ENCODE measurements around the gene FAAP100. TPM values are rescaled to one million over a fixed set of nuclear protein-coding genes. Genes with fewer than 3 reads are reported as not detected.

The FAAP100 gene
- total RNA-seq, 4 donors from 2014 or later = 3.5 to 31.2 (median 17.3) TPM

GRCh38 chr17:81570964-81571363 is 18.8 kb upstream of the FAAP100 start:
- H3K9me3 ChIP-seq = no peaks in the 10 kb centered on the region
- no peaks in the 10 kb centered on the region for H3K36me3 ChIP-seq

GRCh38 chr17:81569986-81570514 is 17.9 kb upstream of the FAAP100 start:
- no peaks in the 10 kb centered on the region for H3K9me3 ChIP-seq
- no peaks in the 10 kb centered on the region for H3K27me3 ChIP-seq
- H3K36me3 ChIP-seq = no peaks in the 10 kb centered on the region
- TF ChIP-seq, protein P1, sequence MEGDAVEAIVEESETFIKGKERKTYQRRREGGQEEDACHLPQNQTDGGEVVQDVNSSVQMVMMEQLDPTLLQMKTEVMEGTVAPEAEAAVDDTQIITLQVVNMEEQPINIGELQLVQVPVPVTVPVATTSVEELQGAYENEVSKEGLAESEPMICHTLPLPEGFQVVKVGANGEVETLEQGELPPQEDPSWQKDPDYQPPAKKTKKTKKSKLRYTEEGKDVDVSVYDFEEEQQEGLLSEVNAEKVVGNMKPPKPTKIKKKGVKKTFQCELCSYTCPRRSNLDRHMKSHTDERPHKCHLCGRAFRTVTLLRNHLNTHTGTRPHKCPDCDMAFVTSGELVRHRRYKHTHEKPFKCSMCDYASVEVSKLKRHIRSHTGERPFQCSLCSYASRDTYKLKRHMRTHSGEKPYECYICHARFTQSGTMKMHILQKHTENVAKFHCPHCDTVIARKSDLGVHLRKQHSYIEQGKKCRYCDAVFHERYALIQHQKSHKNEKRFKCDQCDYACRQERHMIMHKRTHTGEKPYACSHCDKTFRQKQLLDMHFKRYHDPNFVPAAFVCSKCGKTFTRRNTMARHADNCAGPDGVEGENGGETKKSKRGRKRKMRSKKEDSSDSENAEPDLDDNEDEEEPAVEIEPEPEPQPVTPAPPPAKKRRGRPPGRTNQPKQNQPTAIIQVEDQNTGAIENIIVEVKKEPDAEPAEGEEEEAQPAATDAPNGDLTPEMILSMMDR (IDR thresholded peaks at IDR 0.05) = no peak
- no peak for TF ChIP-seq POLR2A (IDR thresholded peaks at IDR 0.05)
- no peak overlapping the region for H3K27ac ChIP-seq
- H3K4me1 ChIP-seq = peaks cover 17 to 20% of the 10 kb centered on the region in 2 donors
- intact Hi-C loops (cut with DNase I; ENCODE audit: low total_unique reads) = no loop called here
- H3K4me3 ChIP-seq = no peak overlapping the region
- DNase-seq = no peak

More at GRCh38 chr17:81570964-81571363, 18.8 kb upstream of the FAAP100 start:
- TF ChIP-seq POLR2A (IDR thresholded peaks at IDR 0.05) = no peak
- TF ChIP-seq, protein P1 (IDR thresholded peaks at IDR 0.05) = no peak
- H3K4me3 ChIP-seq = no peak overlapping the region
- intact Hi-C loops (cut with DNase I; ENCODE audit: low total_unique reads) = no loop called here
- no peak for DNase-seq
- peaks cover 11% of the 10 kb centered on the region in 2 donors for H3K4me1 ChIP-seq
- H3K27me3 ChIP-seq = no peaks in the 10 kb centered on the region
- no peak overlapping the region for H3K27ac ChIP-seq

GRCh38 chr17:81568416-81568815 is 16.3 kb upstream of the FAAP100 start:
- DNase-seq = no peak
- peaks cover 17 to 21% of the 10 kb centered on the region in 2 donors for H3K4me1 ChIP-seq
- H3K36me3 ChIP-seq = no peaks in the 10 kb centered on the region
- H3K27ac ChIP-seq = peak overlapping the region; percentile 72 to 80
- H3K4me3 ChIP-seq = no peak overlapping the region
- no peaks in the 10 kb centered on the region for H3K27me3 ChIP-seq
- intact Hi-C loops (cut with DNase I; ENCODE audit: low total_unique reads) = no loop called here
- TF ChIP-seq, protein P1 (IDR thresholded peaks at IDR 0.05) = no peak
- no peak for TF ChIP-seq POLR2A (IDR thresholded peaks at IDR 0.05)
- H3K9me3 ChIP-seq = no peaks in the 10 kb centered on the region

DNA sequence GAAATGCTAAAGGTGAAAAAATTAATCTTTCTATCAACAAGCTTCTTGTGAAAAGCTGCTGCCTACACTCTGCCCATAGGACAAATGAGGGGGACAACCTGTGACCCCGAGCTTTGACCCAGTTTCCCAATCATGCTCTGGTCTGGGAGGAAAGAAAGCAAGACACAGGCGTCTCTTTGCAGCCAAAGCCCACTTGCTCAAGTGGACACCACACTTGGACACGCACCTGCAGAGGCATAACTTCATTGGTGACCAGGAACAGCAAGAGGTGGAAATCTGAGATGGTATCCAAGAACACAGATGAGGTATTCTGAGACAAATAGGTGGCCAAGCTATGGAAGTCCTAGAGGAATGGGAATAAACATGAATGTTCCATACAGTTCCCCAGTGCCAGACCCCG is 15.0 kb upstream of the FAAP100 start:
- DNase-seq = no peak
- Histone ChIP-seq H3K9me3 (no peaks in the 10 kb centered on the region), H3K36me3 (no peaks in the 10 kb centered on the region), H3K27ac (peak overlapping the region; percentile 72 to 80), H3K4me3 (peak overlapping the region in 1 of 2 donors; percentile 6), H3K4me1 (peaks cover 17 to 21% of the 10 kb centered on the region in 2 donors), H3K27me3 (no peaks in the 10 kb centered on the region)
- TF ChIP-seq POLR2A (IDR thresholded peaks at IDR 0.05) = no peak
- TF ChIP-seq, protein P1 (IDR thresholded peaks at IDR 0.05) = no peak
- intact Hi-C loops (cut with DNase I; ENCODE audit: low total_unique reads) = no loop called here

DNA sequence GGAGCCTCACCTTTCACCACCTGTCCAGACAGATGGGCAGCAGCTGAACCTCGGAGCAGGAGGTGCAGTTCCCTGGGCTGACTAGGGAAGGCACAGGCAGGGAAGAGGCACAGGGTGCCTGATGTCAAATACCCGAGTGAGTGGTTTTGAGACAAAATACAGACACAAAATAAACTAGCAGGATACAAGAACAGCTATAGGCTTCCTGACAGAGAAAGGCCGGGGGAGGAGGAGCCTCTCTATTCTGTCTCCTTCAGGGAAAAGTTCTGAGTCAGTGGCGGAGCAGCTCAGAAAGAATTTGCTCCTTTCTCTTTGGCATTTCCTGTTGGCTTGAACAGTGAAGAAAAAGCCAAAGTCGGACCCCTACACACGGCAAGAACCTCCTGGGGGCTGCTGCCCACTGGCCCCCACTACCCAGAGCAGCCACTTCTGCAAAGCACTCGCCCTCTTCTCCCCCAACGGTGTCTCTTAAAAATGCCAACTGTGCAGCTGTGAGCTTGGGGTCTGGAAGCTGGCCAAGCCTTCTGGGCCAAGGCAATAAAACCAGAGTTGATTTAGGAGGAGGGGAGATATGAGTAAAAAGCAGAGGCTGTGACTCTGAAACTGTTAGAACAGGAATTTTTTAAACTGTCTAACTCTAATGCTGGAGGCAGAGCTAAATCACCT is 14.4 kb upstream of the FAAP100 start:
- no peaks in the 10 kb centered on the region for H3K36me3 ChIP-seq
- peaks cover 17 to 21% of the 10 kb centered on the region in 2 donors for H3K4me1 ChIP-seq
- no peaks in the 10 kb centered on the region for H3K9me3 ChIP-seq
- intact Hi-C loops (cut with DNase I; ENCODE audit: low total_unique reads) = no loop called here
- DNase-seq = peak; percentile 80 to 86
- H3K27ac ChIP-seq = peak overlapping the region; percentile 72 to 80
- H3K27me3 ChIP-seq = no peaks in the 10 kb centered on the region
- peak overlapping the region in 1 of 2 donors; percentile 6 for H3K4me3 ChIP-seq
- TF ChIP-seq, protein P1 (IDR thresholded peaks at IDR 0.05) = no peak
- no peak for TF ChIP-seq POLR2A (IDR thresholded peaks at IDR 0.05)

All from uterus (tissue), 4 donors.